HEK293 (cell line): ENCODE data around the gene RBM15B.

Experiments
- KLF7 ChIP-seq: fragments of 450-650 bp; formaldehyde crosslinking; IDR thresholded peaks from 2 replicates; pipeline ENCODE4 v1.5.1; 2016; ENCODE audit warnings: missing biosample characterization, missing genetic modification characterization, borderline replicate concordance
- MYNN ChIP-seq: fragments of 450-650 bp; formaldehyde crosslinking; IDR thresholded peaks from 2 replicates; pipeline ENCODE4 v1.5.1; 2016; ENCODE audit warnings: missing biosample characterization, missing genetic modification characterization, borderline replicate concordance
- SCRT2 ChIP-seq: fragments of 450-650 bp; formaldehyde crosslinking; IDR thresholded peaks from 2 replicates; pipeline ENCODE4 v1.5.1; 2016; ENCODE audit warnings: missing biosample characterization, missing genetic modification characterization
- TRIM28 ChIP-seq: IDR thresholded peaks from 2 replicates; pipeline ENCODE4 v1.6.1; 2011; ENCODE audit warnings: low read length, control low read depth, borderline replicate concordance
- YY2 ChIP-seq: fragments of 450-650 bp; formaldehyde crosslinking; IDR thresholded peaks from 2 replicates; pipeline ENCODE4 v1.5.1; 2016; ENCODE audit warnings: missing biosample characterization, missing genetic modification characterization
- ZEB2 ChIP-seq: fragments of 450-650 bp; formaldehyde crosslinking; IDR thresholded peaks from 2 replicates; pipeline ENCODE4 v1.5.1; 2016; ENCODE audit warnings: missing biosample characterization, missing genetic modification characterization
- ZFHX2 ChIP-seq: fragments of 450-650 bp; formaldehyde crosslinking; conservative IDR thresholded peaks from 2 replicates; pipeline ENCODE4 v1.5.1; 2016; ENCODE audit warnings: missing biosample characterization, missing genetic modification characterization
- ZIC2 ChIP-seq: fragments of 450-650 bp; formaldehyde crosslinking; IDR thresholded peaks from 2 replicates; pipeline ENCODE4 v1.5.1; 2016; ENCODE audit warnings: missing biosample characterization, missing genetic modification characterization
- ZNF155 ChIP-seq: fragments of 450-650 bp; formaldehyde crosslinking; IDR thresholded peaks from 2 replicates; pipeline ENCODE4 v1.5.1; 2016; ENCODE audit warnings: missing biosample characterization, missing genetic modification characterization
- ZNF24 ChIP-seq: fragments of 450-650 bp; formaldehyde crosslinking; IDR thresholded peaks from 2 replicates; pipeline ENCODE4 v1.5.1; 2016; ENCODE audit warnings: missing biosample characterization, missing genetic modification characterization
- ZNF335 ChIP-seq: fragments of 450-650 bp; formaldehyde crosslinking; conservative IDR thresholded peaks from 2 replicates; pipeline ENCODE4 v1.5.1; 2016; ENCODE audit warnings: missing biosample characterization, missing genetic modification characterization
- ZNF391 ChIP-seq: fragments of 450-650 bp; formaldehyde crosslinking; IDR thresholded peaks from 2 replicates; pipeline ENCODE4 v1.5.1; 2016; ENCODE audit warnings: low read depth, missing biosample characterization, missing genetic modification characterization, borderline replicate concordance
- ZNF416 ChIP-seq: fragments of 450-650 bp; formaldehyde crosslinking; IDR thresholded peaks from 2 replicates; pipeline ENCODE4 v1.5.1; 2016; ENCODE audit warnings: missing biosample characterization, missing genetic modification characterization
- ZNF660 ChIP-seq: fragments of 450-650 bp; IDR thresholded peaks from 2 replicates; pipeline ENCODE4 v1.5.1; 2018; ENCODE audit warnings: missing biosample characterization, mild to moderate bottlenecking, missing genetic modification characterization
- ZNF76 ChIP-seq: fragments of 450-650 bp; formaldehyde crosslinking; IDR thresholded peaks from 2 replicates; pipeline ENCODE4; 2016; ENCODE audit warnings: low read depth, missing biosample characterization, missing genetic modification characterization, borderline replicate concordance
- ZSCAN30 ChIP-seq: fragments of 450-650 bp; IDR thresholded peaks from 2 replicates; pipeline ENCODE4 v1.5.1; 2018; ENCODE audit warnings: missing biosample characterization, mild to moderate bottlenecking, missing genetic modification characterization, moderate library complexity
- ZXDB ChIP-seq: fragments of 450-650 bp; formaldehyde crosslinking; IDR thresholded peaks from 2 replicates; pipeline ENCODE4 v1.5.1; 2016; ENCODE audit warnings: missing biosample characterization, missing genetic modification characterization
- TF ChIP-seq, protein P1 (sequence below): fragments of 450-650 bp; formaldehyde crosslinking; IDR thresholded peaks from 2 replicates; pipeline ENCODE4 v1.5.1; 2016; ENCODE audit warnings: missing biosample characterization, missing genetic modification characterization
- TF ChIP-seq, protein P2 (sequence below): fragments of 450-650 bp; formaldehyde crosslinking; conservative IDR thresholded peaks from 2 replicates; pipeline ENCODE4 v1.5.1; 2016; ENCODE audit warnings: low read depth, missing biosample characterization, missing genetic modification characterization
- TF ChIP-seq, protein P3 (sequence below): fragments of 450-650 bp; formaldehyde crosslinking; optimal IDR thresholded peaks from 2 replicates; pipeline ENCODE3; 2016; ENCODE audit warnings: missing biosample characterization, mild to moderate bottlenecking, missing genetic modification characterization
- TF ChIP-seq, protein P4 (sequence below): fragments of 450-650 bp; formaldehyde crosslinking; conservative IDR thresholded peaks from 2 replicates; pipeline ENCODE4 v1.5.1; 2016; ENCODE audit warnings: low read depth, missing biosample characterization, missing genetic modification characterization
- TF ChIP-seq, protein P5 (sequence below): fragments of 450-650 bp; formaldehyde crosslinking; IDR thresholded peaks from 2 replicates; pipeline ENCODE4; 2016; ENCODE audit warnings: missing biosample characterization, missing genetic modification characterization
- TF ChIP-seq, protein P6 (sequence below): fragments of 450-650 bp; IDR thresholded peaks from 2 replicates; pipeline ENCODE4 v1.5.1; 2018; ENCODE audit warnings: missing biosample characterization, missing genetic modification characterization

RBM15B gene

DNA sequence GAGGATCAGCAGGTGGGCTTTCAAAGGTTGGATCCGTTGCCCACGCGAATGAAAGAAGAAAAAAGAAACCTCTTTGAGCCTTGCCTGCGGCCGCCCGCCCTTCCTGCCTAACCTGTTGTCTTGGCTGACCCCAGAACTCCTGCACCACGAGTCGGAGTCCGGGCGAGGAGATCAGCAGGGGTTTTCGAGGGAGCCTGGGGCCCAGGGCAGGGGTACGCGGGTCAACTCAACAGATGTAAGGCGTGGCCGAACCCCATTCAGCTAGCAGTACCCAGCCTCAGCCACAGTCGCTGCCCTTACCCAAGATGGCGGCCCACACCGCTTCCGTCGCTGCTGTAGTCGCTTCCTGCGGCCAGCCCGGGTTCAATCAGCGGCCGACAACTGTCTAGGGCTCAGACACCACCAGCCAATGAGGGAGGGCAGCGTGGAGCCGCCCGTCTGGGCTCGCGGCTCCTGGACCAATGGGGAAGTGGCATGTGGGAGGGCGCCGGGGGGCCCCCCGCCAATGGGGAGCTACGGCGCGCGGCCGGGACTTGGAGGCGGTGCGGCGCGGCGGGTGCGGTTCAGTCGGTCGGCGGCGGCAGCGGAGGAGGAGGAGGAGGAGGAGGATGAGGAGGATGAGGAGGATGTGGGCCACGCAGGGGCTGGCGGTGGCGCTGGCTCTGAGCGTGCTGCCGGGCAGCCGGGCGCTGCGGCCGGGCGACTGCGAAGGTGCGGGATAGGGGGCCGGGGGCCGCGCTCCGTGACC lies 6.2 kb upstream of the RBM15B start, which contains the start of gene MANF (continued):
- TF ChIP-seq, protein P1, sequence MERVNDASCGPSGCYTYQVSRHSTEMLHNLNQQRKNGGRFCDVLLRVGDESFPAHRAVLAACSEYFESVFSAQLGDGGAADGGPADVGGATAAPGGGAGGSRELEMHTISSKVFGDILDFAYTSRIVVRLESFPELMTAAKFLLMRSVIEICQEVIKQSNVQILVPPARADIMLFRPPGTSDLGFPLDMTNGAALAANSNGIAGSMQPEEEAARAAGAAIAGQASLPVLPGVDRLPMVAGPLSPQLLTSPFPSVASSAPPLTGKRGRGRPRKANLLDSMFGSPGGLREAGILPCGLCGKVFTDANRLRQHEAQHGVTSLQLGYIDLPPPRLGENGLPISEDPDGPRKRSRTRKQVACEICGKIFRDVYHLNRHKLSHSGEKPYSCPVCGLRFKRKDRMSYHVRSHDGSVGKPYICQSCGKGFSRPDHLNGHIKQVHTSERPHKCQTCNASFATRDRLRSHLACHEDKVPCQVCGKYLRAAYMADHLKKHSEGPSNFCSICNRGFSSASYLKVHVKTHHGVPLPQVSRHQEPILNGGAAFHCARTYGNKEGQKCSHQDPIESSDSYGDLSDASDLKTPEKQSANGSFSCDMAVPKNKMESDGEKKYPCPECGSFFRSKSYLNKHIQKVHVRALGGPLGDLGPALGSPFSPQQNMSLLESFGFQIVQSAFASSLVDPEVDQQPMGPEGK (tag by site-specific recombination) = peak; percentile 32; the same call in 1 of the 2 replicates
- TF ChIP-seq YY2 (tag by site-specific recombination) (peak; percentile 72), ZNF416 (tag by site-specific recombination) (no peak), ZNF76 (tag by site-specific recombination) (peak; percentile 74), ZEB2 (0 out of 2 replicates have a peak, but pooled peaks have one; percentile 48), TRIM28 (peak; percentile 22; the same call in 1 of the 2 replicates), ZNF24 (0 out of 2 replicates have a peak, but pooled peaks have one; percentile 17), ZNF335 (tag by site-specific recombination) (peak; percentile 85), ZNF155 (tag by site-specific recombination) (no peak), ZNF660 (tag by site-specific recombination) (no peak), KLF7 (0 out of 2 replicates have a peak, but pooled peaks have one; percentile 37), ZSCAN30 (tag by site-specific recombination) (peak; percentile 45; the same call in 1 of the 2 replicates), MYNN (no peak), ZFHX2 (tag by site-specific recombination) (peak; percentile 96), SCRT2 (tag by site-specific recombination) (peak; percentile 99), ZNF391 (no peak), ZXDB (tag by site-specific recombination) (peak; percentile 76; the same call in 1 of the 2 replicates), ZIC2 (tag by site-specific recombination) (0 out of 2 replicates have a peak, but pooled peaks have one; percentile 17)
- TF ChIP-seq, protein P2, sequence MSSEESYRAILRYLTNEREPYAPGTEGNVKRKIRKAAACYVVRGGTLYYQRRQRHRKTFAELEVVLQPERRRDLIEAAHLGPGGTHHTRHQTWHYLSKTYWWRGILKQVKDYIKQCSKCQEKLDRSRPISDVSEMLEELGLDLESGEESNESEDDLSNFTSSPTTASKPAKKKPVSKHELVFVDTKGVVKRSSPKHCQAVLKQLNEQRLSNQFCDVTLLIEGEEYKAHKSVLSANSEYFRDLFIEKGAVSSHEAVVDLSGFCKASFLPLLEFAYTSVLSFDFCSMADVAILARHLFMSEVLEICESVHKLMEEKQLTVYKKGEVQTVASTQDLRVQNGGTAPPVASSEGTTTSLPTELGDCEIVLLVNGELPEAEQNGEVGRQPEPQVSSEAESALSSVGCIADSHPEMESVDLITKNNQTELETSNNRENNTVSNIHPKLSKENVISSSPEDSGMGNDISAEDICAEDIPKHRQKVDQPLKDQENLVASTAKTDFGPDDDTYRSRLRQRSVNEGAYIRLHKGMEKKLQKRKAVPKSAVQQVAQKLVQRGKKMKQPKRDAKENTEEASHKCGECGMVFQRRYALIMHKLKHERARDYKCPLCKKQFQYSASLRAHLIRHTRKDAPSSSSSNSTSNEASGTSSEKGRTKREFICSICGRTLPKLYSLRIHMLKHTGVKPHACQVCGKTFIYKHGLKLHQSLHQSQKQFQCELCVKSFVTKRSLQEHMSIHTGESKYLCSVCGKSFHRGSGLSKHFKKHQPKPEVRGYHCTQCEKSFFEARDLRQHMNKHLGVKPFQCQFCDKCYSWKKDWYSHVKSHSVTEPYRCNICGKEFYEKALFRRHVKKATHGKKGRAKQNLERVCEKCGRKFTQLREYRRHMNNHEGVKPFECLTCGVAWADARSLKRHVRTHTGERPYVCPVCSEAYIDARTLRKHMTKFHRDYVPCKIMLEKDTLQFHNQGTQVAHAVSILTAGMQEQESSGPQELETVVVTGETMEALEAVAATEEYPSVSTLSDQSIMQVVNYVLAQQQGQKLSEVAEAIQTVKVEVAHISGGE = peak; percentile 51
- TF ChIP-seq, protein P3, sequence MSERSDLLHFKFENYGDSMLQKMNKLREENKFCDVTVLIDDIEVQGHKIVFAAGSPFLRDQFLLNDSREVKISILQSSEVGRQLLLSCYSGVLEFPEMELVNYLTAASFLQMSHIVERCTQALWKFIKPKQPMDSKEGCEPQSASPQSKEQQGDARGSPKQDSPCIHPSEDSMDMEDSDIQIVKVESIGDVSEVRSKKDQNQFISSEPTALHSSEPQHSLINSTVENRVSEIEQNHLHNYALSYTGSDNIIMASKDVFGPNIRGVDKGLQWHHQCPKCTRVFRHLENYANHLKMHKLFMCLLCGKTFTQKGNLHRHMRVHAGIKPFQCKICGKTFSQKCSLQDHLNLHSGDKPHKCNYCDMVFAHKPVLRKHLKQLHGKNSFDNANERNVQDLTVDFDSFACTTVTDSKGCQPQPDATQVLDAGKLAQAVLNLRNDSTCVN = peak; percentile 78
- TF ChIP-seq, protein P4, sequence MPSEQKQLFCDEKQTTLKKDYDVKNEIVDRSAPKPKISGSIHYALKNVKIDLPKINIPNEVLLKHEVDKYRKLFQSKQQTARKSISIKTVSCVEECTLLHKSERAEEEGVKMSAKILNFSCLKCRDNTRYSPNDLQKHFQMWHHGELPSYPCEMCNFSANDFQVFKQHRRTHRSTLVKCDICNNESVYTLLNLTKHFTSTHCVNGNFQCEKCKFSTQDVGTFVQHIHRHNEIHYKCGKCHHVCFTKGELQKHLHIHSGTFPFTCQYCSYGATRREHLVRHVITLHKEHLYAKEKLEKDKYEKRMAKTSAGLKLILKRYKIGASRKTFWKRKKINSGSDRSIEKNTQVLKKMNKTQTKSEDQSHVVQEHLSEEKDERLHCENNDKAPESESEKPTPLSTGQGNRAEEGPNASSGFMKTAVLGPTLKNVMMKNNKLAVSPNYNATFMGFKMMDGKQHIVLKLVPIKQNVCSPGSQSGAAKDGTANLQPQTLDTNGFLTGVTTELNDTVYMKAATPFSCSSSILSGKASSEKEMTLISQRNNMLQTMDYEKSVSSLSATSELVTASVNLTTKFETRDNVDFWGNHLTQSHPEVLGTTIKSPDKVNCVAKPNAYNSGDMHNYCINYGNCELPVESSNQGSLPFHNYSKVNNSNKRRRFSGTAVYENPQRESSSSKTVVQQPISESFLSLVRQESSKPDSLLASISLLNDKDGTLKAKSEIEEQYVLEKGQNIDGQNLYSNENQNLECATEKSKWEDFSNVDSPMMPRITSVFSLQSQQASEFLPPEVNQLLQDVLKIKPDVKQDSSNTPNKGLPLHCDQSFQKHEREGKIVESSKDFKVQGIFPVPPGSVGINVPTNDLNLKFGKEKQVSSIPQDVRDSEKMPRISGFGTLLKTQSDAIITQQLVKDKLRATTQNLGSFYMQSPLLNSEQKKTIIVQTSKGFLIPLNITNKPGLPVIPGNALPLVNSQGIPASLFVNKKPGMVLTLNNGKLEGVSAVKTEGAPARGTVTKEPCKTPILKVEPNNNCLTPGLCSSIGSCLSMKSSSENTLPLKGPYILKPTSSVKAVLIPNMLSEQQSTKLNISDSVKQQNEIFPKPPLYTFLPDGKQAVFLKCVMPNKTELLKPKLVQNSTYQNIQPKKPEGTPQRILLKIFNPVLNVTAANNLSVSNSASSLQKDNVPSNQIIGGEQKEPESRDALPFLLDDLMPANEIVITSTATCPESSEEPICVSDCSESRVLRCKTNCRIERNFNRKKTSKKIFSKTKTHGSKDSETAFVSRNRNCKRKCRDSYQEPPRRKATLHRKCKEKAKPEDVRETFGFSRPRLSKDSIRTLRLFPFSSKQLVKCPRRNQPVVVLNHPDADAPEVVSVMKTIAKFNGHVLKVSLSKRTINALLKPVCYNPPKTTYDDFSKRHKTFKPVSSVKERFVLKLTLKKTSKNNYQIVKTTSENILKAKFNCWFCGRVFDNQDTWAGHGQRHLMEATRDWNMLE (tag by site-specific recombination) = peak; percentile 66
- TF ChIP-seq, protein P5, sequence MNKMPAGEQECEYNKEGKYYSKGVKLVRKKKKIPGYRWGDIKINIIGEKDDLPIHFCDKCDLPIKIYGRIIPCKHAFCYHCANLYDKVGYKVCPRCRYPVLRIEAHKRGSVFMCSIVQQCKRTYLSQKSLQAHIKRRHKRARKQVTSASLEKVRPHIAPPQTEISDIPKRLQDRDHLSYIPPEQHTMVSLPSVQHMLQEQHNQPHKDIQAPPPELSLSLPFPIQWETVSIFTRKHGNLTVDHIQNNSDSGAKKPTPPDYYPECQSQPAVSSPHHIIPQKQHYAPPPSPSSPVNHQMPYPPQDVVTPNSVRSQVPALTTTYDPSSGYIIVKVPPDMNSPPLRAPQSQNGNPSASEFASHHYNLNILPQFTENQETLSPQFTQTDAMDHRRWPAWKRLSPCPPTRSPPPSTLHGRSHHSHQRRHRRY (tag by site-specific recombination) = no peak
- TF ChIP-seq, protein P6, sequence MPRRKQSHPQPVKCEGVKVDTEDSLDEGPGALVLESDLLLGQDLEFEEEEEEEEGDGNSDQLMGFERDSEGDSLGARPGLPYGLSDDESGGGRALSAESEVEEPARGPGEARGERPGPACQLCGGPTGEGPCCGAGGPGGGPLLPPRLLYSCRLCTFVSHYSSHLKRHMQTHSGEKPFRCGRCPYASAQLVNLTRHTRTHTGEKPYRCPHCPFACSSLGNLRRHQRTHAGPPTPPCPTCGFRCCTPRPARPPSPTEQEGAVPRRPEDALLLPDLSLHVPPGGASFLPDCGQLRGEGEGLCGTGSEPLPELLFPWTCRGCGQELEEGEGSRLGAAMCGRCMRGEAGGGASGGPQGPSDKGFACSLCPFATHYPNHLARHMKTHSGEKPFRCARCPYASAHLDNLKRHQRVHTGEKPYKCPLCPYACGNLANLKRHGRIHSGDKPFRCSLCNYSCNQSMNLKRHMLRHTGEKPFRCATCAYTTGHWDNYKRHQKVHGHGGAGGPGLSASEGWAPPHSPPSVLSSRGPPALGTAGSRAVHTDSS (tag by site-specific recombination) = peak; percentile 99
